ENCODE results near the gene PPP2R5E.

The PPP2R5E gene

GRCh38 chr14:63470962-63471793 is 72.0 kb downstream of the PPP2R5E start:
- no peak for DNase-seq

- no peak for DNase-seq
Observed at GRCh38 chr14:63468294-63468693, 74.9 kb downstream of the PPP2R5E start.

- DNase-seq, result no peak
Observed at GRCh38 chr14:63467440-63468072, 75.6 kb downstream of the PPP2R5E start.

- DNase-seq, result no peak
Observed at GRCh38 chr14:63465347-63465746, 77.8 kb downstream of the PPP2R5E start.

- no peak for DNase-seq
Observed at GRCh38 chr14:63460680-63461369, 82.4 kb downstream of the PPP2R5E start.

- DNase-seq, result no peak
Observed at GRCh38 chr14:63459738-63460137, 83.4 kb downstream of the PPP2R5E start.

GRCh38 chr14:63457498-63457897 is 85.7 kb downstream of the PPP2R5E start:
- DNase-seq, result no peak

- no peak for DNase-seq
Observed at GRCh38 chr14:63454863-63455622, 88.1 kb downstream of the PPP2R5E start.

GRCh38 chr14:63454436-63454835 is 88.7 kb downstream of the PPP2R5E start:
- DNase-seq, result no peak

- DNase-seq, result no peak
Observed at GRCh38 chr14:63453443-63453936, 89.7 kb downstream of the PPP2R5E start.

- no peak for DNase-seq
Observed at GRCh38 chr14:63452796-63453195, 90.4 kb downstream of the PPP2R5E start.

- no peak for DNase-seq
Observed at GRCh38 chr14:63448841-63449240, 94.3 kb downstream of the PPP2R5E start.

GRCh38 chr14:63444588-63444987 is 98.6 kb downstream of the PPP2R5E start:
- DNase-seq, result no peak

GRCh38 chr14:63443988-63444387 is 99.2 kb downstream of the PPP2R5E start:
- DNase-seq, result no peak

GRCh38 chr14:63443361-63443760 is 99.8 kb downstream of the PPP2R5E start:
- DNase-seq, result no peak

- DNase-seq, result no peak
Observed at GRCh38 chr14:63438065-63438757, 105.0 kb downstream of the PPP2R5E start.

GRCh38 chr14:63436286-63437098 is 106.7 kb downstream of the PPP2R5E start:
- no peak for DNase-seq

- DNase-seq, result no peak
Observed at GRCh38 chr14:63435838-63436237, 107.3 kb downstream of the PPP2R5E start.

- no peak for DNase-seq
Observed at GRCh38 chr14:63435204-63435603, 108.0 kb downstream of the PPP2R5E start.

- DNase-seq, result no peak
Observed at GRCh38 chr14:63432888-63433552, 110.2 kb downstream of the PPP2R5E start.

GRCh38 chr14:63432228-63432627 is 110.9 kb downstream of the PPP2R5E start:
- DNase-seq, result no peak

All from activated CD4-positive, alpha-beta T cell treated with anti-CD3 and anti-CD28 coated beads for 1 hour (primary cell).